Measurements from ENCODE around the gene IL17RB. TPM values are rescaled to one million over a fixed set of nuclear protein-coding genes. Genes with fewer than 3 reads are reported as not detected.

IL17RB gene
- total RNA-seq, 1 donor from 2014 or later, result not detected

DNA sequence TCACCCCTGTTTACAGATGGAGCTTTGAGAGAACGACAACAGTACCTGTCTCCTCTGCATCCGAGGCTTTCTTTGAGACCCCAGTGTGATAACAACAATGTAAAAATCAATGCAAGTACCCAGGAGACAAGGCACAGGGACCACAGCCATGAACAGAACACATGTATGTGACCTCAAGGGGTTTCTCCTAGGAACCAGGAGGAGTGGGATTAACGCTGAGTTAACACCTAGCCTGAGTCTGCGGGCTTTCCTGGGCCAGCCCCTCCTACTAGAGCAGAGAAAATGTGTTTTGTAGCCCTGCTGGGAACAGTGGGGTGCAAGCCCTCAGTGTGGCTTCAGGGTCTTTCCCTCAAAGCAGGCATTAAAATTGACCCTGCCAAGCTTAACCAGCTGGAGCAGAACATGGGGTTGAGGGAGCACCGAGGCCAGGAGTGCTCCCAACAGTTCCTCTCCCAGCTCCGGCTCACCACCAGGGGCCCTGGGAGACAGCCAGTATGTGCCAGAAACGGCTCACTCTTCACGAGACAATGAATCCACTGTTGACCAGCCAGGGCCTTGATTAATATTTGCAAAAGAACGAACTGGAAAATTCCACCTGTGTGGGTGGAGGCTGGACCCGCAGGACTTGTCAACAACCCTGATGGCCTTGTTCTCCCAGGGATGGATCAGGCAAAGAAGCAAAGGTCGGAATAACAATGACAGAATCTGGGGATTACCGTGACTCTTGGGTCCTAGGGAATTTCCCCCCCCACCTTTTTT lies 3.8 kb upstream of the IL17RB start:
- intact Hi-C loops (cut with DNase I), result no loop called here
- DNase-seq (ENCODE audit: low spot score in 2 of 2), result peak in 1 of 2 donors; percentile 55
- H3K27me3 ChIP-seq, result no peaks in the 10 kb centered on the region
- H3K4me1 ChIP-seq, result peaks cover 3 to 5% of the 10 kb centered on the region in 2 donors
- no peak overlapping the region for H3K4me3 ChIP-seq
- TF ChIP-seq, protein P1, sequence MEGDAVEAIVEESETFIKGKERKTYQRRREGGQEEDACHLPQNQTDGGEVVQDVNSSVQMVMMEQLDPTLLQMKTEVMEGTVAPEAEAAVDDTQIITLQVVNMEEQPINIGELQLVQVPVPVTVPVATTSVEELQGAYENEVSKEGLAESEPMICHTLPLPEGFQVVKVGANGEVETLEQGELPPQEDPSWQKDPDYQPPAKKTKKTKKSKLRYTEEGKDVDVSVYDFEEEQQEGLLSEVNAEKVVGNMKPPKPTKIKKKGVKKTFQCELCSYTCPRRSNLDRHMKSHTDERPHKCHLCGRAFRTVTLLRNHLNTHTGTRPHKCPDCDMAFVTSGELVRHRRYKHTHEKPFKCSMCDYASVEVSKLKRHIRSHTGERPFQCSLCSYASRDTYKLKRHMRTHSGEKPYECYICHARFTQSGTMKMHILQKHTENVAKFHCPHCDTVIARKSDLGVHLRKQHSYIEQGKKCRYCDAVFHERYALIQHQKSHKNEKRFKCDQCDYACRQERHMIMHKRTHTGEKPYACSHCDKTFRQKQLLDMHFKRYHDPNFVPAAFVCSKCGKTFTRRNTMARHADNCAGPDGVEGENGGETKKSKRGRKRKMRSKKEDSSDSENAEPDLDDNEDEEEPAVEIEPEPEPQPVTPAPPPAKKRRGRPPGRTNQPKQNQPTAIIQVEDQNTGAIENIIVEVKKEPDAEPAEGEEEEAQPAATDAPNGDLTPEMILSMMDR (IDR thresholded peaks at IDR 0.05), result no peak
- H3K36me3 ChIP-seq, result no peaks in the 10 kb centered on the region
- H3K27ac ChIP-seq, result no peak overlapping the region
- H3K9me3 ChIP-seq, result no peaks in the 10 kb centered on the region

DNA sequence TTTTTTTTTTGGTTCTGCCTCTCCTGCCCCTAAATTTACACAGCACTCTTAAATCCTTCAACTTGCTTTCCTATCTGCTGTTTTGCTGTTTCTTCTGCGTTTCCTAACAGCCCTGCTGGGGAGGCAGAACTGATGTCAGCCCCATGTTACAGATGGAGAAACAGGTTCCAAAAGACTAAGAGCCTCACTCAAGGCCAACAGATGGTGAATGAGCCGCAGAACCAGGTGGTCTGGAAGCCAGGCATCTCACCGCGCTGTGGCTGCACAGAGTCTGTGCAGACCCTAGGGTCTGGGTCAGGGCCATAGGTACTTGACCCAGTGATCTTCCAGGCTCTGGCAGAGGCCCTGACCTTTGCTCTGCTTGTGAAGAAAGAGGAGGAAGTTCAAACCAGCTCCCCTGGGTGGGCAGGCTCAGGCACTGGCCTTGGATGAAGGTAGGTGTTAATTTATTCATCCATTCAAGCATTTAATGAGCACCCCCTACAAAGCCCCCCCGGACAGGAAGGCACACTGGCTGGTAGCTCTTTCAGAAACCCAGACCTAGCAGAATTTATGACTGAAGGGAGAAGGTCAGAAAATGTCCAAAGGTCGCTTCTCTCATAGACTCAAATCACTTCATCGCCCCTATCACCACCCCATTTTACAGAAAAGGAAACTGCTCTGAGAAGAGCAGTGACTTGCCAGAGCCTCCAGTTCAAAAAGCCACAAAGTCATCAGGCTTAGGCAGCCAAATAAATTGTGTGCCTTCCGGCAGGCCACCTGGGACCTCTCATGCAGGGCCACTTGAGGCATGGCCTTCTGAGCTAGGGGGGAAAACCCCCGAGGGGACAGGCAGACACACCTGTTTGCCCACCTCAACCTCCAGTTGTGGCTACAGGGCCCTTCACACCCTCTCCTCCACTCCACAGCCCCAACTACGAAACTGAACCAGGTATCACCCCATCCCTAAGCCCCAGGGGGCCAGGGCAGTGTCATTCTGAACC lies 2.9 kb upstream of the IL17RB start:
- intact Hi-C loops (cut with DNase I), result no loop called here
- Histone ChIP-seq H3K4me3 (no peak overlapping the region), H3K27ac (no peak overlapping the region), H3K36me3 (no peaks in the 10 kb centered on the region), H3K4me1 (peaks cover 3 to 5% of the 10 kb centered on the region in 2 donors), H3K27me3 (no peaks in the 10 kb centered on the region), H3K9me3 (no peaks in the 10 kb centered on the region)
- TF ChIP-seq, protein P1 (IDR thresholded peaks at IDR 0.05), result no peak
- peak in 1 of 2 donors; percentile 44 for DNase-seq (ENCODE audit: low spot score in 2 of 2)

DNA sequence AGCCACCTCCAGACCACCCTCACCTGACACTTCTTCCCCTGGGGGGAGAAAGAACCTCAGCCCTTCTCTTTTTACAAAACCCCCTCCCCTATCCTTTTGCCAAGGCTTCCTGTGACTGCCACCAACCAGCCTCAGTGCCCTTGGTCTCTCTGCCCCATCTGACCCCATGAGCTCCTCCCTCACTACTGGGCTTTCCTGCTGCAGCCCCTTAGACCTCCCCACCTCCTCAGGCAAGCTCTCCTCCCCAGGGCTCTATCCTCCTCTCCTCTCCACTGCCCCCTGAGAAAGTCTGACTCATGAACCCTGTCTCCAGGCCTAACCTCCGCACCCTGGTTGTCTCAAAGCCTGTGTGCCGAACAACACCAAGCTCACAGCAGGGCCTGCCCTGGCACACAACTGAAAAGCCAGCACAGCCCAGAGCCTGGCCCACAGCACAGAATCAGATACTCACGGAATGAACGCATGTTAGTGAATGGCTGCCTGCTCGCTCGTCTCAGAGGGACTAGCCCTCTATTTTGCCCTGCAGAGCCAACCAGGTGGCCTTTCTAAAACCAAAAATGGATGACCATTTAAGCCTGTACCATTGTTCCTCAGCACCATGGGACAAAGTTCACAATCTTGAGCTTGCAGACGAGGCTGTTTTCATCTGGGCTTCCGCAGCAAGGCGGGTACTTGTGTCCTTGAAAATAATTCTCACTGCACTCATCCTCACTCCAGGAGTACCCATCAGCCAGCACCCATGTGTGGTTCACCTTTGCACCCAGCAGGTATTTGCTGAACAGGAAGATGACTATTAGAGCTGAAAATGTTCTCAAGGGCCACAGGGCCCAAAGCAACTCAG lies 1.9 kb upstream of the IL17RB start:
- TF ChIP-seq, protein P1 (IDR thresholded peaks at IDR 0.05), result no peak
- Histone ChIP-seq H3K4me3 (no peak overlapping the region), H3K27ac (no peak overlapping the region), H3K27me3 (no peaks in the 10 kb centered on the region), H3K4me1 (peaks cover 3 to 5% of the 10 kb centered on the region in 2 donors), H3K36me3 (no peaks in the 10 kb centered on the region), H3K9me3 (no peaks in the 10 kb centered on the region)
- intact Hi-C loops (cut with DNase I), result loop anchor here (5.0 kb wide), 1 partner anchor 72 kb away; no protein-coding TSS in a partner anchor
- peak in 1 of 2 donors; percentile 53 for DNase-seq (ENCODE audit: low spot score in 2 of 2)

DNA sequence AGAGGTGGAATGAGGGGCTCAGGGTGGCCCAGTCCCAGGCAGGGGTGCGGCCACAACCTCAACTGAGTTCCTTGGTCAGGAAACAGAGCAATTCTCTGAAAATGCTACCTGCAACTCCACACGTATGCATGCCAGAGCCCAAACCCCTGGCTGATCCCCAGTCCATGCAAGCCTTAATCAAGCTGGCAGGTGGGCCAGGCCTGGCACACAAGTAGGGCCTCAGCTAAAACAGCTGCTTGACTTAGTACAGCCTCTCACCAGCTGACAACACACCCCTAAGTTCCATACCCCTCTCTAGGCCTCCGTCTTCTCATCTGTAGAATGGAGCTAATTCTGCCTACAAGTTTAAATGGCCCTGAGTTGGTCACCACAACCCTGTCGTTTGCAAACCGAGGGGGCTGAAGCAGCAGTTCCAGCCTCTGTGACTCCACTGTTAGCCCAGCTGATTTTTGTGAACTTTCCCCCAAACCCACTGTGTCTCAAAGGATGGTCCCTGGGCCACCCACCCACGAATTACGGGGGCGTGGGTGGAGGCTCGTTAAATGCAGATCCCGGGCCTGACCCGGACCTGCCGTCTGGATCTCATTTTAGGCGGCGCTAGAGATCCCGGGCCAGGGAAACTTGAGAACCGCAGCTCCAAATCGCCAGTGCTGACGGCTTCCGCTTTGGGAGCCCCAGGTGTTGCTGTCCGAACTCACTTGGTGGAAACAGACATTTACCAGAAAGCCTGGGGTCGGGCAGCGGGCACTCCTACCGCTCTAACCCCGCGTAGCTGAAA lies 1.1 kb upstream of the IL17RB start:
- peak overlapping the region; percentile 34 to 63 for H3K27ac ChIP-seq

More for the DNA sequence above, 1.1 kb upstream of the IL17RB start:
- Histone ChIP-seq H3K4me3 (peak overlapping the region; percentile 66 to 83), H3K36me3 (no peaks in the 10 kb centered on the region), H3K9me3 (no peaks in the 10 kb centered on the region), H3K4me1 (peaks cover 3 to 5% of the 10 kb centered on the region in 2 donors), H3K27me3 (no peaks in the 10 kb centered on the region)
- TF ChIP-seq, protein P1 (IDR thresholded peaks at IDR 0.05), result peak in 2 of 3 experiments; percentile 34 to 41
- intact Hi-C loops (cut with DNase I), result loop anchor here (5.0 kb wide), 1 partner anchor 73 kb away; no protein-coding TSS in a partner anchor
- peak in 1 of 2 donors; percentile 74 for DNase-seq (ENCODE audit: low spot score in 2 of 2)
